Measurements from ENCODE around the gene HOXB13.

Gene HOXB13

DNA sequence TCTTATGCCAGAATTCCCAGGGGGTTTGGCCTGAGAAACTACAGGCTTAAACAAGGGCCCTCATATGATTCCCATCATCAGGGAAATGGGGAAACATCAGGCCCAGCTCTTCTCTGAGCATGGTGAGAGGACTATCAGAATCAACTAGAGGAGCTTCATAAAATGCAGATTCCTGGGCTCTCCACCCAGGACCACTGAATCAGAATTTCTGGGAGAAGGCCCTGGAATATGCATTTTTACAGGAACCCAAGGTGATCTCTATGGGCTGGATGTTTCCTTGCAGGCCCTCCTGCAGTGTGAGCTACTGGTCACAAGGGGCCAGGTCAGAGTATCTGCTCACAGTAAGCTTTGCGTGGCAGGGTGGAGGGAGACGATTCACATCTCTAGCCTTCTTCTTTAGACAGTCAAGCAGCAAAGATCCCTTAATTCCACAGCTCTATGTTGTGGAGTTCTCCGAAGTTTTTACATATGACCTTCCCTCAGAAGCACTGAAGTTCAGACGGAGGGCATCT lies 38.8 kb upstream of the HOXB13 start:
- peak in 1 of 2 donors; percentile 48 for DNase-seq
- Histone ChIP-seq H3K4me3 (no peak overlapping the region), H3K27me3 (peaks cover 0 to 68% of the 10 kb centered on the region in 2 donors), H3K36me3 (no peaks in the 10 kb centered on the region), H3K9me3 (no peaks in the 10 kb centered on the region), H3K4me1 (no peaks in the 10 kb centered on the region), H3K27ac (no peak overlapping the region)
- intact Hi-C loops (cut with DNase I; ENCODE audit: low total_unique reads), result no loop called here
- TF ChIP-seq, protein P1, sequence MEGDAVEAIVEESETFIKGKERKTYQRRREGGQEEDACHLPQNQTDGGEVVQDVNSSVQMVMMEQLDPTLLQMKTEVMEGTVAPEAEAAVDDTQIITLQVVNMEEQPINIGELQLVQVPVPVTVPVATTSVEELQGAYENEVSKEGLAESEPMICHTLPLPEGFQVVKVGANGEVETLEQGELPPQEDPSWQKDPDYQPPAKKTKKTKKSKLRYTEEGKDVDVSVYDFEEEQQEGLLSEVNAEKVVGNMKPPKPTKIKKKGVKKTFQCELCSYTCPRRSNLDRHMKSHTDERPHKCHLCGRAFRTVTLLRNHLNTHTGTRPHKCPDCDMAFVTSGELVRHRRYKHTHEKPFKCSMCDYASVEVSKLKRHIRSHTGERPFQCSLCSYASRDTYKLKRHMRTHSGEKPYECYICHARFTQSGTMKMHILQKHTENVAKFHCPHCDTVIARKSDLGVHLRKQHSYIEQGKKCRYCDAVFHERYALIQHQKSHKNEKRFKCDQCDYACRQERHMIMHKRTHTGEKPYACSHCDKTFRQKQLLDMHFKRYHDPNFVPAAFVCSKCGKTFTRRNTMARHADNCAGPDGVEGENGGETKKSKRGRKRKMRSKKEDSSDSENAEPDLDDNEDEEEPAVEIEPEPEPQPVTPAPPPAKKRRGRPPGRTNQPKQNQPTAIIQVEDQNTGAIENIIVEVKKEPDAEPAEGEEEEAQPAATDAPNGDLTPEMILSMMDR (IDR thresholded peaks at IDR 0.05), result no peak

DNA sequence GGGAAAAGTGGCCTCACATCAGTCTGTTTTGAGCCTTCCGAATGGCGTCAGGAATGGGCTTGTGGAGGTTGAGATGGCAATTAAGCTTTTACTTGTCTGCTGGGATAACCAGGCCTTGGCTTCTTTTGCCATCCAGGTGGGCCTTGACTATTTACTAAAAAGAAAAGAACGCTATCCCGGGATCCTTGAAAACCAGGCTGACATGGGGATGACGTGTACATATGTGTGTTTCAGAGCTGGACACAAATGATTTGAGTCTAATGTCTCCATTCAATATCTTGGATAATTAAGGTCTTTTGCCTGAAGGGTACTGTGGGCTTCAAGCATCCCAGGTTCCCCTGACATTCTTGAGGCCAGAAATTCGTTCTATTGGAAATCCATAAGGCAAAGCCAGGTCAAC lies 32.6 kb upstream of the HOXB13 start:
- intact Hi-C loops (cut with DNase I; ENCODE audit: low total_unique reads), result no loop called here
- no peak overlapping the region for H3K27ac ChIP-seq
- DNase-seq, result peak in 1 of 2 donors; percentile 11

DNA sequence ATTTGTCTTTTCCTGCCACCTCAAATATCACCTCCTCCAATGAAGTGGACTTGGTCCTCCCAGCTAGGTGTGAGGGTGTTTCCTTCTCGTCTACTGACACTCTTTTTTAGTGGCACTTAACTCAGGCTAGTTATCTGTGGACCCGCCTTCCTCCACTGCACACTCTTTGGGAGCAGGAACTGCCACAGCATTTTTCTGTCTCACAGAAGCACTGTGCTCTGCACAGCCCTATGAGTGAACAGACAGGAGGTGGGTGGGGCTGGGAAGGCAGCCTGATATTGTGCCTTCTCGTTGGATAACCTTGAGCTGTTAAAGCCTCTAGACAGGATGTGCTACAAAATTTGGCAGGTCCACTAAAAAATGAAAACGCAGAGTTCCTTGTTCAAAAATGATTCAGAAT lies 31.9 kb upstream of the HOXB13 start:
- intact Hi-C loops (cut with DNase I; ENCODE audit: low total_unique reads), result no loop called here
- no peak overlapping the region for H3K27ac ChIP-seq

More for the DNA sequence above, 32.6 kb upstream of the HOXB13 start:
- Histone ChIP-seq H3K9me3 (no peaks in the 10 kb centered on the region), H3K4me3 (no peak overlapping the region), H3K27me3 (peaks cover 0 to 88% of the 10 kb centered on the region in 2 donors), H3K36me3 (no peaks in the 10 kb centered on the region), H3K4me1 (no peaks in the 10 kb centered on the region)
- TF ChIP-seq, protein P1 (IDR thresholded peaks at IDR 0.05), result no peak

DNA sequence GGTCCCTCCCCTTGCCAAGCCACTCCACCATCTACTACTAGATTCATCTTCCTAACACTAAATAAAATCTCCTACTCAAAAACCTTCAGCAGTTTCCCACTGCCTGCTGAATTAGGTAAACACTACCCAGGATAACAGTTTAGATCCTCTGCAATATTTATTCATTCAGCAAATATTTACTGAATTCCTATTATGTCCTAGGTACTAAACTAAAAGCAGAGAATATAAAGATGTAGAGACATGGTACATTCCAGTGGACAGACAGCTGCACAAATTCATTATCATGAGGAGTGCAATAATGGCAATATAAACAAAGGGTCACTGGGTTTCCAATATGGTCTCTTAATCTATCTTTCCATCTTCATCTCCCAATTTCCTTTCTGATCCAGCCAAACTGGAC lies 30.7 kb upstream of the HOXB13 start:
- H3K36me3 ChIP-seq, result no peaks in the 10 kb centered on the region
- no peaks in the 10 kb centered on the region for H3K9me3 ChIP-seq
- DNase-seq, result no peak
- no peak overlapping the region for H3K4me3 ChIP-seq
- peaks cover 10 to 99% of the 10 kb centered on the region in 2 donors for H3K27me3 ChIP-seq
- H3K4me1 ChIP-seq, result peaks cover 0 to 10% (median 8%) of the 10 kb centered on the region in 4 donors
- intact Hi-C loops (cut with DNase I; ENCODE audit: low total_unique reads), result no loop called here
- TF ChIP-seq, protein P1 (IDR thresholded peaks at IDR 0.05), result no peak
- H3K27ac ChIP-seq, result no peak overlapping the region

More for the DNA sequence above, 31.9 kb upstream of the HOXB13 start:
- TF ChIP-seq, protein P1 (IDR thresholded peaks at IDR 0.05), result no peak
- H3K36me3 ChIP-seq, result no peaks in the 10 kb centered on the region
- no peak overlapping the region for H3K4me3 ChIP-seq
- H3K9me3 ChIP-seq, result no peaks in the 10 kb centered on the region
- peak in 1 of 2 donors; percentile 13 for DNase-seq
- H3K27me3 ChIP-seq, result peaks cover 4 to 89% of the 10 kb centered on the region in 2 donors
- no peaks in the 10 kb centered on the region for H3K4me1 ChIP-seq

DNA sequence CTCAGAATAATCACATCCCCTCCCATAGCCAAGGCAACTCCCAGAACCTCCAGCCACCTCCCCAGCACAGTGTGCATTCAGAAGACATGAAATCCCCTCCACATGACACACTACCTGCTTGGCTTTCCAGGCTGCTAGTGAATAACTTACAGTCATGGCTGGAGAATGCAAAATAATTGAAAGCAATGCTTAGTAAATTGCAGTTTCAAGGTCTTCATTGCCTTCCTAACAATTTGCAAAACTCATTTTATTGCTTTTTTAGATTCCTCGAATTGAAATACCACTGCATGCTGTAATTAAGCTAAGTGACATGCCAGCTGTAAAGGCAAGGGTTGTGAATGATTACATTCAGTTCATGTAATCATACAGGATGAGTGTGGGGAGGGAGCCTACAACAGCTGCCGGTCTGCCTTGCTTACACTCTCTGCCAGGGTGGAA lies 29.0 kb upstream of the HOXB13 start:
- TF ChIP-seq, protein P1 (IDR thresholded peaks at IDR 0.05), result no peak
- Histone ChIP-seq H3K9me3 (no peaks in the 10 kb centered on the region), H3K4me3 (no peak overlapping the region), H3K27ac (no peak overlapping the region), H3K36me3 (no peaks in the 10 kb centered on the region), H3K27me3 (peaks cover 10 to 99% of the 10 kb centered on the region in 2 donors), H3K4me1 (peaks cover 0 to 19% (median 10%) of the 10 kb centered on the region in 4 donors)
- intact Hi-C loops (cut with DNase I; ENCODE audit: low total_unique reads), result no loop called here
- DNase-seq, result peak in 1 of 2 donors; percentile 9

All from tibial artery (tissue), 4 donors.